ENCODE measurements around the gene CNOT9.
"Not testable (repeated sequence)": the region's sequence is repeated elsewhere in the genome, so short reads cannot be mapped to it uniquely, and the experiment has no call there.

CNOT9 gene

GRCh38 chr2:218540015-218540414 lies 28.6 kb upstream of the CNOT9 start:
- Histone ChIP-seq H3K27ac (no peak overlapping the region), H3K4me3 (ENCODE audit: low read depth, low read length) (no peak overlapping the region), H3K27me3 (ENCODE audit: insufficient read depth, low read depth, severe bottlenecking) (no peaks in the 10 kb centered on the region), H3K9me3 (ENCODE audit: severe bottlenecking) (no peaks in the 10 kb centered on the region), H3K36me3 (peaks cover 66% of the 10 kb centered on the region)
- no peak for TF ChIP-seq CTCF (IDR thresholded peaks at IDR 0.05; ENCODE audit: low read depth, low read length)
- DNase-seq = no peak

- H3K27me3 ChIP-seq (ENCODE audit: insufficient read depth, low read depth, severe bottlenecking) = no peaks in the 10 kb centered on the region
- peaks cover 65% of the 10 kb centered on the region for H3K36me3 ChIP-seq
- H3K4me3 ChIP-seq (ENCODE audit: low read depth, low read length) = no peak overlapping the region
- no peak for DNase-seq
- H3K9me3 ChIP-seq (ENCODE audit: severe bottlenecking) = no peaks in the 10 kb centered on the region
- no peak overlapping the region for H3K27ac ChIP-seq
- no peak for TF ChIP-seq CTCF (IDR thresholded peaks at IDR 0.05; ENCODE audit: low read depth, low read length)
Observed at GRCh38 chr2:218546012-218546411, 22.6 kb upstream of the CNOT9 start.

GRCh38 chr2:218547511-218547910 lies 21.1 kb upstream of the CNOT9 start:
- Histone ChIP-seq H3K27me3 (ENCODE audit: insufficient read depth, low read depth, severe bottlenecking) (no peaks in the 10 kb centered on the region), H3K27ac (no peak overlapping the region), H3K36me3 (peaks cover 65% of the 10 kb centered on the region), H3K9me3 (ENCODE audit: severe bottlenecking) (no peaks in the 10 kb centered on the region), H3K4me3 (ENCODE audit: low read depth, low read length) (no peak overlapping the region)
- TF ChIP-seq CTCF (IDR thresholded peaks at IDR 0.05; ENCODE audit: low read depth, low read length) = no peak
- no peak for DNase-seq

- H3K27me3 ChIP-seq (ENCODE audit: insufficient read depth, low read depth, severe bottlenecking) = no peaks in the 10 kb centered on the region
- DNase-seq = no peak
- H3K27ac ChIP-seq = no peak overlapping the region
- no peak for TF ChIP-seq CTCF (IDR thresholded peaks at IDR 0.05; ENCODE audit: low read depth, low read length)
- H3K4me3 ChIP-seq (ENCODE audit: low read depth, low read length) = no peak overlapping the region
- H3K9me3 ChIP-seq (ENCODE audit: severe bottlenecking) = no peaks in the 10 kb centered on the region
- H3K36me3 ChIP-seq = peaks cover 70% of the 10 kb centered on the region
Observed at GRCh38 chr2:218547978-218548377, 20.7 kb upstream of the CNOT9 start.

- H3K4me3 ChIP-seq (ENCODE audit: low read depth, low read length); H3K27ac ChIP-seq; DNase-seq; H3K27me3 ChIP-seq (ENCODE audit: insufficient read depth, low read depth, severe bottlenecking); H3K9me3 ChIP-seq (ENCODE audit: severe bottlenecking): not testable (repeated sequence)
- H3K36me3 ChIP-seq = peaks cover 87% of the 10 kb centered on the region
Observed at GRCh38 chr2:218554225-218554624, 14.4 kb upstream of the CNOT9 start.

- Histone ChIP-seq H3K9me3 (ENCODE audit: severe bottlenecking) (no peaks in the 10 kb centered on the region), H3K27ac (no peak overlapping the region), H3K36me3 (peaks cover 90% of the 10 kb centered on the region), H3K4me3 (ENCODE audit: low read depth, low read length) (no peak overlapping the region), H3K27me3 (ENCODE audit: insufficient read depth, low read depth, severe bottlenecking) (no peaks in the 10 kb centered on the region)
- no peak for DNase-seq
- TF ChIP-seq CTCF (IDR thresholded peaks at IDR 0.05; ENCODE audit: low read depth, low read length) = no peak
Observed at GRCh38 chr2:218555527-218555926, 13.1 kb upstream of the CNOT9 start.
